Body of pancreas (tissue), 4 donors: ENCODE measurements around the gene TTLL5.

Source experiments
- CTCF ChIP-seq, 7 experiments: fragments of 450-650 bp in 4 of 7; fragments of 200-600 bp in 3 of 7; sonication (generic) in 3 of 7; IDR thresholded peaks; one replicate each; pipeline ENCODE4 v1.5.1; 2016 to 2019; ENCODE audit warnings: antibody characterized with exemption in 7 of 7
- POLR2A ChIP-seq, 3 donors: fragments of 450-650 bp; IDR thresholded peaks; one replicate each; pipeline ENCODE4 v1.6.1; 2016; ENCODE audit warnings: antibody characterized with exemption in 3 of 3, mild to moderate bottlenecking in 2 of 3

GRCh38 chr14:75979648-75980565 lies 318.9 kb downstream of the TTLL5 start:
- TF ChIP-seq CTCF (IDR thresholded peaks at IDR 0.05) (no peak), POLR2A (IDR thresholded peaks at IDR 0.05) (no peak)
